Measurements from ENCODE around the gene OCEL1. TPM values are rescaled to one million over a fixed set of nuclear protein-coding genes. Genes with fewer than 3 reads are reported as not detected.
"Not testable (repeated sequence)": the region's sequence is repeated elsewhere in the genome, so short reads cannot be mapped to it uniquely, and the experiment has no call there.

Gene OCEL1
- total RNA-seq, 1 experiment from 2014 or later = 5.6 TPM

GRCh38 chr19:17266975-17267788 lies 41.2 kb downstream of the OCEL1 start, which contains the start of gene BABAM1:
BABAM1 (plus strand) TSS chr19:17267443; CDS start chr19:17268807, 1,364 bp downstream.
- intact Hi-C loops (cut with micrococcal nuclease) = loop anchor here (2.0 kb wide), 1 partner anchor 42 kb away; the partner anchor contains the start of gene DDA1
- no peaks in the 10 kb centered on the region for H3K9me3 ChIP-seq (ENCODE audit: low read length)
- BruUV-seq (replicated peaks) = no TSS peak
- peaks cover 9% of the 10 kb centered on the region for H3K36me3 ChIP-seq (ENCODE audit: low read depth, low read length)
- peak within 1 kb of the TSS; percentile 99 for H3K4me2 ChIP-seq (ENCODE audit: low read length)
- no peaks in the 10 kb centered on the region for H3K27me3 ChIP-seq (ENCODE audit: low read length)
- ChIA-PET POLR2A (ENCODE audit: unreplicated experiment) (interaction anchor here (0.5 to 1.2 kb wide), 6 partner anchors 11 to 153 kb away, joined by 3 to 9 read pairs (median 4); partner anchors contain the start of genes MVB12A and USE1), CTCF (interaction anchor here (0.8 to 1.1 kb wide), 3 partner anchors 15 to 65 kb away, joined by 3 to 6 read pairs (median 3); partner anchors contain the start of genes ANKLE1 and MRPL34)
- DNase-seq (peak; percentile 99), ATAC-seq (peak; percentile 97)
- H3F3A ChIP-seq (ENCODE audit: low read length, unreplicated experiment) = no peaks in the 10 kb centered on the region
- H3K27ac ChIP-seq (ENCODE audit: low read length) = peak within 1 kb of the TSS; percentile 42
- H3K4me1 ChIP-seq (ENCODE audit: insufficient read depth, low read length) = peaks cover 7% of the 10 kb centered on the region
- TF ChIP-seq CTCF (conservative IDR thresholded peaks at IDR 0.05; ENCODE audit: low read depth, low read length) (no peak), EZH2 (IDR thresholded peaks at IDR 0.05; ENCODE audit: low read length, unreplicated experiment) (no peak), EZH2phosphoT487 (IDR thresholded peaks at IDR 0.05; ENCODE audit: borderline replicate concordance, low read length) (no peak)
- H3K79me2 ChIP-seq (ENCODE audit: low read length) = peaks cover 17% of the 10 kb centered on the region
- peak within 1 kb of the TSS; percentile 81 for H2AFZ ChIP-seq (ENCODE audit: low read length)
- no peaks in the 10 kb centered on the region for H3K9me2 ChIP-seq (replicated peaks; ENCODE audit: low read length)
- peak within 1 kb of the TSS; percentile 85 for H3K9ac ChIP-seq (ENCODE audit: low read length)
- H4K20me1 ChIP-seq (ENCODE audit: low read length) = no peaks in the 10 kb centered on the region
- H3K4me3 ChIP-seq (ENCODE audit: low read length) = peak within 1 kb of the TSS; percentile 97

- H2AFZ ChIP-seq (ENCODE audit: low read length) = no peak overlapping the region
- DNase-seq = no peak
- H3K9ac ChIP-seq (ENCODE audit: low read length) = no peak overlapping the region
- H3K36me3 ChIP-seq (ENCODE audit: low read depth, low read length) = peaks cover 16% of the 10 kb centered on the region
- H3F3A ChIP-seq (ENCODE audit: low read length, unreplicated experiment) = no peaks in the 10 kb centered on the region
- no peaks in the 10 kb centered on the region for H4K20me1 ChIP-seq (ENCODE audit: low read length)
- peak overlapping the region; percentile 97; the same call in 1 of the 2 replicates for H3K4me3 ChIP-seq (ENCODE audit: low read length)
- no peaks in the 10 kb centered on the region for H3K9me2 ChIP-seq (replicated peaks; ENCODE audit: low read length)
- intact Hi-C loops (cut with micrococcal nuclease) = no loop called here
- no peak overlapping the region for H3K27ac ChIP-seq (ENCODE audit: low read length)
- no peak for ATAC-seq
- peak overlapping the region; percentile 99 for H3K4me2 ChIP-seq (ENCODE audit: low read length)
- H3K27me3 ChIP-seq (ENCODE audit: low read length) = no peaks in the 10 kb centered on the region
- no TSS peak for BruUV-seq (replicated peaks)
- CTCF ChIA-PET = no interaction called here
- POLR2A ChIA-PET (ENCODE audit: unreplicated experiment) = no interaction called here
- peaks cover 7% of the 10 kb centered on the region for H3K4me1 ChIP-seq (ENCODE audit: insufficient read depth, low read length)
- peaks cover 17% of the 10 kb centered on the region for H3K79me2 ChIP-seq (ENCODE audit: low read length)
- TF ChIP-seq CTCF (conservative IDR thresholded peaks at IDR 0.05; ENCODE audit: low read depth, low read length) (no peak), EZH2phosphoT487 (IDR thresholded peaks at IDR 0.05; ENCODE audit: borderline replicate concordance, low read length) (no peak), EZH2 (IDR thresholded peaks at IDR 0.05; ENCODE audit: low read length, unreplicated experiment) (no peak)
- no peaks in the 10 kb centered on the region for H3K9me3 ChIP-seq (ENCODE audit: low read length)
These were observed 42.7 kb downstream of the OCEL1 start for GRCh38 chr19:17268754-17269153.

GRCh38 chr19:17274892-17275291 lies 48.9 kb downstream of the OCEL1 start:
- ATAC-seq; H3K9ac ChIP-seq (ENCODE audit: low read length); CTCF ChIA-PET; H3K4me3 ChIP-seq (ENCODE audit: low read length); POLR2A ChIA-PET (ENCODE audit: unreplicated experiment); H3K4me2 ChIP-seq (ENCODE audit: low read length); intact Hi-C loops (cut with micrococcal nuclease); DNase-seq; H3F3A ChIP-seq (ENCODE audit: low read length, unreplicated experiment); H3K79me2 ChIP-seq (ENCODE audit: low read length); H3K27ac ChIP-seq (ENCODE audit: low read length); BruUV-seq (replicated peaks); H2AFZ ChIP-seq (ENCODE audit: low read length); H3K9me3 ChIP-seq (ENCODE audit: low read length); H3K9me2 ChIP-seq (replicated peaks; ENCODE audit: low read length); H3K4me1 ChIP-seq (ENCODE audit: insufficient read depth, low read length); H4K20me1 ChIP-seq (ENCODE audit: low read length); H3K27me3 ChIP-seq (ENCODE audit: low read length): not testable (repeated sequence)
- H3K36me3 ChIP-seq (ENCODE audit: low read depth, low read length) = peaks cover 40% of the 10 kb centered on the region
